Stomach (tissue), 9 donors: ENCODE data around the gene FOXJ2. TPM values are rescaled to one million over a fixed set of nuclear protein-coding genes. Genes with fewer than 3 reads are reported as not detected.

Experiments used
- DNase-seq, 2 donors: peaks; one replicate each; pipeline versions ENCODE4 v3.0.0 to v3.0.0-alpha.2; 2013 to 2019
- H3K27ac ChIP-seq, 5 donors: fragments of 200-600 bp in 4 of 5; sonication (generic) in 4 of 5; one replicate each; pipeline ENCODE4 v1.5.1; 2013 to 2019; ENCODE audit warnings: mild to moderate bottlenecking in 1 of 5, moderate library complexity in 1 of 5
- H3K27me3 ChIP-seq, 3 donors: fragments of 200-600 bp; sonication (generic); one replicate each; pipeline ENCODE4 v1.5.1; 2017 to 2019; ENCODE audit warnings: mixed run types in 1 of 3
- H3K36me3 ChIP-seq, 4 donors: fragments of 200-600 bp; sonication (generic); 1 replicate in 3 of 4; 2 replicates in 1 of 4; pipeline ENCODE4 v1.5.1; 2016 to 2019
- H3K4me1 ChIP-seq, 4 donors: fragments of 200-600 bp; sonication (generic); one replicate each; pipeline ENCODE4 v1.5.1; 2016 to 2019
- H3K4me3 ChIP-seq, 4 donors: fragments of 200-600 bp; sonication (generic) in 3 of 4; one replicate each; pipeline ENCODE4 v1.5.1; 2016 to 2019; ENCODE audit warnings: mild to moderate bottlenecking in 1 of 4
- H3K9me3 ChIP-seq, 4 donors: fragments of 200-600 bp; sonication (generic); one replicate each; pipeline ENCODE4 v1.5.1; 2016 to 2019
- EP300 ChIP-seq: sonication (generic); formaldehyde crosslinking; IDR thresholded peaks from one replicate; pipeline ENCODE4 v1.6.1; 2017; ENCODE audit warnings: antibody characterized with exemption
- POLR2A ChIP-seq, 4 donors: fragments of 450-650 bp; IDR thresholded peaks; one replicate each; pipeline ENCODE4 v1.6.1; 2016; ENCODE audit warnings: antibody characterized with exemption in 4 of 4, control low read depth in 2 of 4, mild to moderate bottlenecking in 1 of 4, moderate library complexity in 1 of 4
- POLR2AphosphoS5 ChIP-seq, 3 donors: sonication (generic); formaldehyde crosslinking; IDR thresholded peaks; one replicate each; pipeline ENCODE4 v1.6.1; 2016; ENCODE audit warnings: antibody characterized with exemption in 3 of 3
- WGBS, 5 donors: extraction: QIAGEN DNeasy Blood & Tissue Kit in 3 of 5; methylation state at CpG; one replicate each; pipeline versions ENCODE4 v1.1.5 to v1.1.7; 2013 to 2018; 5-methylcytosine and 5-hydroxymethylcytosine counted together
- intact Hi-C: fragments of 100-400 bp; cut with DNase I; formaldehyde crosslinking; loops from one replicate; pipeline ENCODE4 v1.15.1; 2023; ENCODE audit warnings: low total_unique reads
- polyA plus RNA-seq, 3 donors: library from polyadenylated mRNA; stranded (reverse); fragments of 200-250 nt; gene quantifications; one replicate each; pipeline ENCODE4 v1.2.3, GENCODE V29; 2013
- total RNA-seq, 5 donors: library from RNA; depleted of rRNA; stranded (reverse); fragments of >200 nt; gene quantifications; one replicate each; pipeline versions ENCODE4 v1.1.0 to v1.2.3, GENCODE V29; 2014 to 2016
- TF ChIP-seq, protein P1 (sequence below), 7 experiments: fragments of 450-650 bp in 4 of 7; fragments of 200-600 bp in 3 of 7; sonication (generic) in 3 of 7; IDR thresholded peaks; one replicate each; pipeline ENCODE4 v1.5.1; 2016 to 2019; ENCODE audit warnings: antibody characterized with exemption in 7 of 7, control low read depth in 2 of 7, mild to moderate bottlenecking in 1 of 7
- donor health status: healthy with polysubstance abuse.
- donor health status: Bipolar disorder and iron deficiency.
- donor health status: healthy.

The FOXJ2 gene
- total and polyA plus RNA-seq, 8 donors: 4.5 to 25.2 (median 14.6) TPM

- Histone ChIP-seq H3K27ac (no peak overlapping the region), H3K4me3 (no peak overlapping the region), H3K27me3 (no peaks in the 10 kb centered on the region), H3K9me3 (no peaks in the 10 kb centered on the region), H3K4me1 (peaks cover 0 to 12% (median 5%) of the 10 kb centered on the region in 4 donors), H3K36me3 (no peaks in the 10 kb centered on the region)
- 65 to 78% (median 71%) methylated on average over 4 of the region's 4 CpGs for WGBS, 5 donors
- intact Hi-C loops: no loop called here
- TF ChIP-seq POLR2A (IDR thresholded peaks at IDR 0.05): no peak
- no peak for TF ChIP-seq EP300
- TF ChIP-seq POLR2AphosphoS5 (IDR thresholded peaks at IDR 0.05): no peak
- TF ChIP-seq, protein P1, sequence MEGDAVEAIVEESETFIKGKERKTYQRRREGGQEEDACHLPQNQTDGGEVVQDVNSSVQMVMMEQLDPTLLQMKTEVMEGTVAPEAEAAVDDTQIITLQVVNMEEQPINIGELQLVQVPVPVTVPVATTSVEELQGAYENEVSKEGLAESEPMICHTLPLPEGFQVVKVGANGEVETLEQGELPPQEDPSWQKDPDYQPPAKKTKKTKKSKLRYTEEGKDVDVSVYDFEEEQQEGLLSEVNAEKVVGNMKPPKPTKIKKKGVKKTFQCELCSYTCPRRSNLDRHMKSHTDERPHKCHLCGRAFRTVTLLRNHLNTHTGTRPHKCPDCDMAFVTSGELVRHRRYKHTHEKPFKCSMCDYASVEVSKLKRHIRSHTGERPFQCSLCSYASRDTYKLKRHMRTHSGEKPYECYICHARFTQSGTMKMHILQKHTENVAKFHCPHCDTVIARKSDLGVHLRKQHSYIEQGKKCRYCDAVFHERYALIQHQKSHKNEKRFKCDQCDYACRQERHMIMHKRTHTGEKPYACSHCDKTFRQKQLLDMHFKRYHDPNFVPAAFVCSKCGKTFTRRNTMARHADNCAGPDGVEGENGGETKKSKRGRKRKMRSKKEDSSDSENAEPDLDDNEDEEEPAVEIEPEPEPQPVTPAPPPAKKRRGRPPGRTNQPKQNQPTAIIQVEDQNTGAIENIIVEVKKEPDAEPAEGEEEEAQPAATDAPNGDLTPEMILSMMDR (IDR thresholded peaks at IDR 0.05): no peak
- no peak for DNase-seq
These were observed 43.9 kb downstream of the FOXJ2 start for GRCh38 chr12:8076366-8076765.

- Histone ChIP-seq H3K27ac (no peak overlapping the region), H3K27me3 (no peaks in the 10 kb centered on the region), H3K36me3 (no peaks in the 10 kb centered on the region), H3K9me3 (no peaks in the 10 kb centered on the region), H3K4me1 (peaks cover 0 to 13% (median 5%) of the 10 kb centered on the region in 4 donors), H3K4me3 (no peak overlapping the region)
- TF ChIP-seq POLR2AphosphoS5 (IDR thresholded peaks at IDR 0.05): no peak
- TF ChIP-seq EP300: no peak
- TF ChIP-seq POLR2A (IDR thresholded peaks at IDR 0.05): no peak
- TF ChIP-seq, protein P1 (IDR thresholded peaks at IDR 0.05): no peak
- 49 to 72% (median 68%) methylated on average over 4 of the region's 4 CpGs for WGBS, 5 donors
- intact Hi-C loops: no loop called here
- DNase-seq: no peak
These were observed 44.7 kb downstream of the FOXJ2 start for GRCh38 chr12:8077207-8077606.

GRCh38 chr12:8078398-8078797 is 45.9 kb downstream of the FOXJ2 start:
- H3K36me3 ChIP-seq: no peaks in the 10 kb centered on the region

DNA sequence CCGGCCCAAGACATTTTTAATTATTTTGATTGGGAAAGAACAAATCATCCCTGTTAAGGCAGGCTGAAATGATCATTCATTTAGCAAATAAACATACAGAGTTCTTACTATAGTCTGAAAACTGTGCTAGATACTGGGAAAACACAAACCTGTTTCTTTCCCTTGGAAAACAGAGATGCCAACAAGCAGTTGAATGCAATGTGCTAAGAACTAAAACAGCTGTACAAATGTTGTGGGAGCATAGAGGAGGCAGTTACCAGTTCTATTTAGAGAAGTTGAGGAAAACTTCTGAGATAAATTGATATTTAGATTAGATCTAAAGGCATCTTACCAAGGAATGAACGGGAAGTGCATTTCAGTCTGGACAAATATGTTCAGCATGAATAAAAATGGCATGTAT is 46.4 kb downstream of the FOXJ2 start:
- intact Hi-C loops: no loop called here
- no peaks in the 10 kb centered on the region for H3K36me3 ChIP-seq
- DNase-seq: no peak
- WGBS, 5 donors: 63 to 75% (median 68%) methylated on average over 2 of the region's 2 CpGs
- no peak overlapping the region for H3K27ac ChIP-seq
- H3K9me3 ChIP-seq: no peaks in the 10 kb centered on the region
- TF ChIP-seq EP300: no peak
- no peak for TF ChIP-seq POLR2AphosphoS5 (IDR thresholded peaks at IDR 0.05)
- TF ChIP-seq, protein P1 (IDR thresholded peaks at IDR 0.05): no peak
- peaks cover 11 to 26% (median 18%) of the 10 kb centered on the region in 4 donors for H3K4me1 ChIP-seq
- H3K27me3 ChIP-seq: no peaks in the 10 kb centered on the region
- H3K4me3 ChIP-seq: no peak overlapping the region

More at GRCh38 chr12:8078398-8078797, 45.9 kb downstream of the FOXJ2 start:
- WGBS, 5 donors: 23 to 33% (median 30%) methylated on average over 4 of the region's 4 CpGs
- intact Hi-C loops: no loop called here
- Histone ChIP-seq H3K27ac (no peak overlapping the region), H3K4me1 (peaks cover 7 to 21% (median 13%) of the 10 kb centered on the region in 4 donors), H3K9me3 (no peaks in the 10 kb centered on the region), H3K4me3 (no peak overlapping the region), H3K27me3 (no peaks in the 10 kb centered on the region)
- DNase-seq: peak in 1 of 2 donors; percentile 65
- TF ChIP-seq EP300 (no peak), POLR2A (IDR thresholded peaks at IDR 0.05) (no peak), POLR2AphosphoS5 (IDR thresholded peaks at IDR 0.05) (no peak)
- TF ChIP-seq, protein P1 (IDR thresholded peaks at IDR 0.05): no peak
